GM19025 (cell line): ENCODE measurements around the gene PDE4C.

Experiments used
- ATAC-seq: cut with Tn5 transposase; IDR thresholded peaks from one replicate; pipeline ENCODE4 v1.9.1; 2021; ENCODE audit warnings: mild to moderate bottlenecking, low read depth, moderate library complexity; ENCODE audit not compliant: unreplicated experiment

The PDE4C gene

GRCh38 chr19:18225702-18226468 lies at the start of gene PDE4C:
Gene PDE4C (minus strand): TSS chr19:18226438. CDS start chr19:18226415, 23 bp downstream.
- ATAC-seq = no peak

GRCh38 chr19:18274781-18275356 lies 48.6 kb upstream of the PDE4C start:
- no peak for ATAC-seq

GRCh38 chr19:18274219-18274780 lies 48.1 kb upstream of the PDE4C start, which contains the start of gene IQCN:
Gene IQCN (minus strand): TSS chr19:18274452. CDS start chr19:18269478, 4,974 bp downstream.
- no peak for ATAC-seq

DNA sequence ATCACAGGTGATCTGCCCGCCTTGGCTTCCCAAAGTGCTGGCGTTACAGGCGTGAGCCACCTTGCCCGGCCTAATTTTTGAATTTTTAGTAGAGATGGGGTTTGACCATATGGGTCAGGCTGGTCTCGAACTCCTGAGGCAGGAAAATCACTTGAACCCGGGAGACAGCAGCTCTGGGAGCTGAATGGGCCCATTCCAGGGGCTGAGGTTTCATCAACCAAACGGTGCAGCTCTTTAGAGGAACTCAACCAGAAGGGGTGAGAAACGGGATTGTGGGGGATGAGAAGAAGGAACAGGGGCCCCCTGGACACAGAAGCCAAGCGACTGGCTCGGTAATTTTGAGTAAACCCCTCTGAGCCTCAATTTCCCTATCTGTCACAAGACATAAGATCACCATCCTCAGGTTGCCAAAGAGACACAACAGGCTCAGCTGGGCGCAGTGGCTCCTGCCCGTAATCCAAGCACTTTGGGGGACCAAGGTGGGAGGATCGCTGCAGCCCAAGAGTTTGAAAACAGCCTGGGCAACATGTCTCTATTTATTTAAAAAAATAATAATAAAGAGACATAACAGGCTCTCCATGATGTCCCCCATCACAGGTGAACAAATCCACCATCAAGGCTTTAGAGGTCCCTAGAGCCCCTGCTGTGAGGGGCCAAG lies 47.5 kb upstream of the PDE4C start:
- no peak for ATAC-seq

DNA sequence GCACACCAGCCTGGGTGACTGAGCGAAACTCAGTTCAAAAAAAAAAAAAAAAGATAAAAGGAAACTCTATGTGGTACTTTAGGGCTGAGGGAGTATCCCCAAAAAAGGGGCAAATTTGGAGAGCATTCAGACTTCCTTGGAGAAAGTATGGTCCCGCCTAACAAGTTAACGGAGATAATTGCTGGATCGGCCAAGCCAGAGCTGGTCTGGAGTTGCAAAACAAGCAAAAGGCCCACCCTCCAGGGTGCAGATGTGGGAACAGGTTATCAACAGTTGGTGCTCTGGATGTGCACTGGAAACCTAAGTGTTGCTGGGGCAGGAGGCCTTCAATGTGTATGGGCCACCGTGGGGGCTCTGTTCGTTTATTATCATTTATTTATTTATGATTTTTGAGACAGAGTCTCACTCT lies 45.2 kb upstream of the PDE4C start:
- no peak for ATAC-seq

DNA sequence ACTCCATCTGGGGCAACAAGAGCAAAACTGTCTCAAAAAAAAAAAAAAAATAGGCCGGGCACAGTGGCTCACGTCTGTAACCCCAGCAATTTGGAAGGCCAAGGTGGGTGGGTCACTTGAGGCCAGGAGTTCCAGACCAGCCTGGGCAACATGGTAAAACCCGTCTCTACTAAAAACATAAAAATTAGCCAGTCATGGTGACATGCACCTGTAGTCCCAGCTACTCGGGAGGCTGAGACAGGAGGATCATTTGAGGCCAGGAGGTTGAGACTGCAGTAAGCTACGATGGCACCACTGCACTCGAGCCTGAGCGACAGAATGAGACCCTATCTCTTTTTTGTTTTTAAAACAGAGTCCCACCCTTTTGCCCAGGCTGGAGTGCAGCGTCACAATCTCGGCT lies 44.1 kb upstream of the PDE4C start:
- ATAC-seq = no peak

- no peak for ATAC-seq
Measured at GRCh38 chr19:18269070-18269723, 43.0 kb upstream of the PDE4C start.

- no peak for ATAC-seq
Measured at GRCh38 chr19:18266771-18267686, 40.8 kb upstream of the PDE4C start.

DNA sequence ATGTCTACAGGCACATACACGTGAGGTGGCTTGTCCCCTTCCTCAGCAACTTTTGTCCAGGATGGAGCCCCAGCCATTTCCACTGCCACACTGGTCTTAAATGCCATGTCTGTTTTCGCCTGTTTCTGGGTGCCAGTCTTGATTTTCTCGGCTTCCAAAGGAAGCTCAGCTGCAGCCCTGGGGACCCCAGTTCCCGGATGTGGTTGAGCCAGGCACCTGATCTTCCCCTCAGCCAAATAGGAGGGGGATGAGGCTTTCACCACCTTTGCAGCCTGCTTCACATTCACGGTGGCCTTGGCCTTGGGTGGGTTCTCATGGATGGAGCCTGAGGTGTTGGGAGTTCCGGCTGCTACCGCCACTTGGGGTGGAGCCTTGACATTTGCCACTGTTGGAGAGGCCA lies 39.3 kb upstream of the PDE4C start:
- no peak for ATAC-seq

DNA sequence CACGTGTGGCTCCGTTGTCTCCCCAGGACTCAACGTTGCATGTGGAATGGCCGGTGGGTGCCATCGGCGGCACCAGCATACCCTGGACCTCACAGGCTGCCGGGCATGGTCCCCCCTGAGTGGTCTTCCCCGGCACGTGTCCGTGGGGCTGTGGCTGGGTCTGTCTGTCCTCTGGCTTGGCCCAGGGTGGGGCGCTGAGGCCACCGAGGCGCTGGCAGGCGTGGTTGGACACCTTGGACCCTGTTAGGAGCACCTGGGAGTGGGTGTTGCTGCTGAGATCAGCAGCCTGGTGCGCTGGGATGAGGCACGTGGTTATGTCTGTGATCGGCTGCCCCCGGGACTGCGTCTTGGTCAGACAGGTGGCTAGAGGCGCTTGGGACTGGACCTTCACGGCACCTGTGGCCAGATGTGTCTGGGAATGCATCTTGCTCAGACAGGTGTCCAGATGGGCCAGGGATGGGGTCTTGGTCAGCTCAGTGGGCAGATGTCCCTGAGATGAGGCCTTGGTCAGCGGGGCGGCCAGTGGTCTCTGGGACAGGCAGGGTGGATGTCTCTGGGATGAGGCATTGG lies 38.8 kb upstream of the PDE4C start:
- ATAC-seq = no peak

DNA sequence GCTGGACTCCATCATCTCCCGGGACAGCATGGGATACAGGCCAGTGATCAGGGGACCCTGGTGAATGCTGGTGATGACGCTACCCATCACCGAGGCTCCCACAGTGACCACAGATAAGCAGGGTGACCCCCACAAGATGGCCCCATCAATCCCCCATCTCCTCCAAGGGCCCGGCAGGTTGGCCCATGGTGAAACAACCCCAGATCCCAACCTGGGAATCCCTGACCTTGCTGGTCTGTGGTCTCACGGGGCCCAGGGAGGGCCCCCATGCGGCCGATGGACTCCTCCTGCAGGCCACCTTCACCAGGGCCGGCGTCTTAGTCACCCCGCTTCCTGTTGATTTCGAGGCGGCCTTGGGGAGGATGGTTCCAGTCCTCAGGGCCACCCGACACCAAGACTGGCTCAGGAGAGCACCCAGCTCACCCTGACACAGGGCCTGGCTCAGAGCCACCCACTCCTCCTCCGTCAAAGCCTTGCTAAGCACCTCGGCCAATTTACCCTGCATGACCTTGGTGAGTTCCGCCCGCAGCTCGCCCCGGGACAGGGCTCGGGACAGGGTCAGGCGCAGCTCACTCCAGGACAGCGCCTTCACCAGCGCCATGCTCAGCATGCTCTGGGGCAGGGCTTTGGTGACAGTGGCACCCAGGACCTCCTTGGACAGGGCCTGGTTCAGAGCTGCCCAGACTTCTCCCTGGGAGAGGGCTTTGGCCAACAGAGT lies 38.1 kb upstream of the PDE4C start:
- ATAC-seq = no peak

GRCh38 chr19:18263324-18264136 lies 37.3 kb upstream of the PDE4C start:
- no peak for ATAC-seq

- no peak for ATAC-seq
Measured at GRCh38 chr19:18262917-18263316, 36.7 kb upstream of the PDE4C start.

GRCh38 chr19:18262144-18262543 lies 35.9 kb upstream of the PDE4C start:
- ATAC-seq = no peak

- ATAC-seq = no peak
Measured at GRCh38 chr19:18261474-18261873, 35.2 kb upstream of the PDE4C start.

- no peak for ATAC-seq
Measured at GRCh38 chr19:18259893-18260292, 33.7 kb upstream of the PDE4C start.

DNA sequence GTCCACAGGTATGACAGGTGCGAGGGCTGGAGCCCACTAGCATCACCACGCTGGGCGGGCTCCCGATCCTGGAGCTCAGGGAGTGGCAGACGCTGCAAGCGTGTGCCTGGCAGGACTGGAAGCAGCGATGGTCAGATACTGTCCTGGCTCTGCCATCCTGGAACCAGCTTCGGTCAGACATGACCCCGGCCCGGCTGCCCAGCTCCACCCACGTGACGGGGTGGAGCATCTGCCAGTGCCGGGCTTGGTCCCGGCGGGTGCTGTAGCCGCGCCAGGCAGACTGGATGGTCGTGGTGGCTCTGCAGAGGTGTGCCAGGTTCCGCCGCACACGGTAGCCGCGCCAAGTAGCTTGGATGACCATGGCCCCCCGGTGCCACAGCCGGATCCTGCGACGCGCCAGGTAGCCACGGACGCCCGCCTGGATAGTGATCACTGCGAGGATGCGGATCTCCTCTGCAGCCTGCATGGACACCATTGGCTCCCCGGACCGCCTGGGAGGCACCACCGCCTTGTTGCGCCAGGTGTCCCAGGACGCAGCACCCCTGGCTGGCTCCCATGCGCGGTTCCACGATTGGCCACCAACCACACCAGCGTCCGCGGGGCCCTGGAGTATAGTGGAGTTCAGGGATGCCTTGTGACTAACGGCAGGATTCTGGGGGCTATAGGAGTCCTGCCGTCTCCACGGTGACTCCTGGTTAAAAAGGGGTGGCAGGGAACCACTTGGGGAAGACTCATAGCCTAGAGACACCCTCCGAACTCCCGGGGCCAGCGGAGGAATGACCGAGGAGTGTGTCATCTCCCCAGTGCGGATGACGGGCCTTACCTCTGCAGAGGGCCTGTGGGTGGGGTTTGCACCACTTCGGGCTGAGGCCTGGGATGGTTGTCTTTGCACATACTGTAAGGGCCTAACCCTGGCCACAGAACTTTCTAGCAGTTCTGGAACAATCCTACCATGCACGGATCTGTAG lies 31.5 kb upstream of the PDE4C start:
- no peak for ATAC-seq
